ENCODE results near the gene LYRM4.

LYRM4 gene

DNA sequence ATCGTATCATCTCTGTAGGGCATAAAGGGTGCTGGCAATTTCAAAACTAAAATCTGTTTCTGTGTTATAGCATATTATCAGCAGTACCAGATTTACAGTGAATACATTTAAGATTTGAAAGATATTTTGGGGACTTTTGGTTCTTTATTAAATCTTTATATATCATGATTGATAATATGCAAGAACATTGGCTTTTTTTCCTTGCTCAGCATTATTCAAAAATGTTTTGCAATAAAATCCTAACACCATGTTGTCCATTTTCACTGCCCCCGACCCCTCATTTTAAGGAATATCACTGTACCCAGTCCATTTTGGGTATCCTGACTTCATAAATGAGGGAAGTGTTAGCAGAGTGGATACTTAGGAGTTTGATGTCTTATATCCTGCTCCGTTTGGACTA, 16.8 kb upstream of the LYRM4 start:
- TF ChIP-seq EZH2phosphoT487 (IDR thresholded peaks at IDR 0.05; ENCODE audit: low read depth) = no peak
- TF ChIP-seq, protein P1, sequence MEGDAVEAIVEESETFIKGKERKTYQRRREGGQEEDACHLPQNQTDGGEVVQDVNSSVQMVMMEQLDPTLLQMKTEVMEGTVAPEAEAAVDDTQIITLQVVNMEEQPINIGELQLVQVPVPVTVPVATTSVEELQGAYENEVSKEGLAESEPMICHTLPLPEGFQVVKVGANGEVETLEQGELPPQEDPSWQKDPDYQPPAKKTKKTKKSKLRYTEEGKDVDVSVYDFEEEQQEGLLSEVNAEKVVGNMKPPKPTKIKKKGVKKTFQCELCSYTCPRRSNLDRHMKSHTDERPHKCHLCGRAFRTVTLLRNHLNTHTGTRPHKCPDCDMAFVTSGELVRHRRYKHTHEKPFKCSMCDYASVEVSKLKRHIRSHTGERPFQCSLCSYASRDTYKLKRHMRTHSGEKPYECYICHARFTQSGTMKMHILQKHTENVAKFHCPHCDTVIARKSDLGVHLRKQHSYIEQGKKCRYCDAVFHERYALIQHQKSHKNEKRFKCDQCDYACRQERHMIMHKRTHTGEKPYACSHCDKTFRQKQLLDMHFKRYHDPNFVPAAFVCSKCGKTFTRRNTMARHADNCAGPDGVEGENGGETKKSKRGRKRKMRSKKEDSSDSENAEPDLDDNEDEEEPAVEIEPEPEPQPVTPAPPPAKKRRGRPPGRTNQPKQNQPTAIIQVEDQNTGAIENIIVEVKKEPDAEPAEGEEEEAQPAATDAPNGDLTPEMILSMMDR (IDR thresholded peaks at IDR 0.05; ENCODE audit: low read depth, low read length) = no peak
- Histone ChIP-seq H2AFZ (ENCODE audit: low read depth, low read length) (no peak overlapping the region), H3K9ac (ENCODE audit: low read length) (peak overlapping the region; percentile 95), H3K4me3 (ENCODE audit: low read length) (peak overlapping the region; percentile 68), H3K9me3 (ENCODE audit: insufficient read depth, low read length) (no peaks in the 10 kb centered on the region), H3K4me2 (ENCODE audit: low read length) (peak overlapping the region; percentile 91), H3K27ac (ENCODE audit: low read length) (peak overlapping the region; percentile 100), H3K79me2 (ENCODE audit: low read length) (peaks cover 37% of the 10 kb centered on the region), H4K20me1 (ENCODE audit: insufficient read depth, low read length) (no peaks in the 10 kb centered on the region), H3K27me3 (ENCODE audit: low read depth, low read length) (no peaks in the 10 kb centered on the region), H3K4me1 (ENCODE audit: low read length) (peaks cover 69% of the 10 kb centered on the region), H3K36me3 (replicated peaks; ENCODE audit: low read depth, low read length) (peaks cover 4% of the 10 kb centered on the region)

GRCh38 chr6:5276581-5276980, 15.8 kb upstream of the LYRM4 start:
- TF ChIP-seq, protein P1 (IDR thresholded peaks at IDR 0.05; ENCODE audit: low read depth, low read length) = no peak
- no peak for TF ChIP-seq EZH2phosphoT487 (IDR thresholded peaks at IDR 0.05; ENCODE audit: low read depth)
- Histone ChIP-seq H3K27me3 (ENCODE audit: low read depth, low read length) (no peaks in the 10 kb centered on the region), H3K27ac (ENCODE audit: low read length) (peak overlapping the region; percentile 100; the same call in 1 of the 2 replicates)

GRCh38 chr6:5275497-5275896, 14.7 kb upstream of the LYRM4 start:
- Histone ChIP-seq H3K36me3 (replicated peaks; ENCODE audit: low read depth, low read length) (peaks cover 4% of the 10 kb centered on the region), H3K9me3 (ENCODE audit: insufficient read depth, low read length) (no peaks in the 10 kb centered on the region), H2AFZ (ENCODE audit: low read depth, low read length) (no peak overlapping the region), H3K4me2 (ENCODE audit: low read length) (no peak overlapping the region), H3K4me3 (ENCODE audit: low read length) (no peak overlapping the region), H3K27me3 (ENCODE audit: low read depth, low read length) (no peaks in the 10 kb centered on the region), H3K4me1 (ENCODE audit: low read length) (peaks cover 48% of the 10 kb centered on the region), H3K79me2 (ENCODE audit: low read length) (peaks cover 39% of the 10 kb centered on the region), H3K27ac (ENCODE audit: low read length) (no peak overlapping the region), H3K9ac (ENCODE audit: low read length) (no peak overlapping the region), H4K20me1 (ENCODE audit: insufficient read depth, low read length) (no peaks in the 10 kb centered on the region)
- TF ChIP-seq EZH2phosphoT487 (IDR thresholded peaks at IDR 0.05; ENCODE audit: low read depth) = no peak
- TF ChIP-seq, protein P1 (IDR thresholded peaks at IDR 0.05; ENCODE audit: low read depth, low read length) = peak; percentile 36

More at GRCh38 chr6:5276581-5276980, 15.8 kb upstream of the LYRM4 start:
- peaks cover 4% of the 10 kb centered on the region for H3K36me3 ChIP-seq (replicated peaks; ENCODE audit: low read depth, low read length)
- H3K79me2 ChIP-seq (ENCODE audit: low read length) = peaks cover 32% of the 10 kb centered on the region
- no peak overlapping the region for H2AFZ ChIP-seq (ENCODE audit: low read depth, low read length)
- H3K9me3 ChIP-seq (ENCODE audit: insufficient read depth, low read length) = no peaks in the 10 kb centered on the region
- no peaks in the 10 kb centered on the region for H4K20me1 ChIP-seq (ENCODE audit: insufficient read depth, low read length)
- peak overlapping the region; percentile 68; the same call in 1 of the 2 replicates for H3K4me3 ChIP-seq (ENCODE audit: low read length)
- H3K9ac ChIP-seq (ENCODE audit: low read length) = peak overlapping the region; percentile 95
- peak overlapping the region; percentile 91 for H3K4me2 ChIP-seq (ENCODE audit: low read length)
- peaks cover 59% of the 10 kb centered on the region for H3K4me1 ChIP-seq (ENCODE audit: low read length)

DNA sequence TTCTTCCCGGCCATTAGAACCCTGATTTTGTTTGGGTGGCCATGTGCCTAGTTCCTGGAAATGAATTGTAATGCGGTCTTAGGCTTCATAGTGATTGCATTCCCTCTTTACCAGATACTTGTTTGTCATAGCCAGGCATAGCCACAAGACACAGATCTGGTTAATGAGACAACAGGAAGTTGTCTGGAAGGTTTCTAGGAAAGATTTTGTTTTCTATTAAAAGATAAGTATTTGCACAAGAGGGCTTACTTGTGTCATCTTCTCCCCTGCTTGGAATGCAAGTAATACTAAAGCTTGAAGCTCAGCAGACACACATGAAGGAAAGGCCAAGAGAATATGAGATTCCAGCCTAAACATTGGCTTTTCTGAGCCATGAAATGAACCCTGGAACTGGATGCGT, 13.5 kb upstream of the LYRM4 start:
- Histone ChIP-seq H3K36me3 (replicated peaks; ENCODE audit: low read depth, low read length) (no peaks in the 10 kb centered on the region), H3K9me3 (ENCODE audit: insufficient read depth, low read length) (no peaks in the 10 kb centered on the region), H4K20me1 (ENCODE audit: insufficient read depth, low read length) (no peaks in the 10 kb centered on the region), H3K4me2 (ENCODE audit: low read length) (no peak overlapping the region), H3K79me2 (ENCODE audit: low read length) (peaks cover 35% of the 10 kb centered on the region), H3K27me3 (ENCODE audit: low read depth, low read length) (no peaks in the 10 kb centered on the region), H3K27ac (ENCODE audit: low read length) (no peak overlapping the region), H3K4me1 (ENCODE audit: low read length) (peaks cover 36% of the 10 kb centered on the region), H3K4me3 (ENCODE audit: low read length) (no peak overlapping the region), H3K9ac (ENCODE audit: low read length) (no peak overlapping the region), H2AFZ (ENCODE audit: low read depth, low read length) (no peak overlapping the region)
- TF ChIP-seq EZH2phosphoT487 (IDR thresholded peaks at IDR 0.05; ENCODE audit: low read depth) = no peak
- TF ChIP-seq, protein P1 (IDR thresholded peaks at IDR 0.05; ENCODE audit: low read depth, low read length) = no peak
